Panc1 (cell line): ENCODE data around the gene RCL1. TPM values are rescaled to one million over a fixed set of nuclear protein-coding genes. Genes with fewer than 3 reads are reported as not detected.

Experiments
- ATAC-seq: fragments of 200-7000 bp; cut with Tn5 transposase; 2 replicates; pipeline ENCODE4 v1.9.1; 2020; ENCODE audit warnings: mild to moderate bottlenecking, moderate library complexity
- BruUV-seq: library from RNA; stranded (reverse); fragments of 400-500 nt; replicated peaks from 2 replicates; lab custom pipeline; 2021; lab: Mats Ljungman, UMichigan
- CTCF ChIA-PET: fragments of 300-600 bp; sonication (Branson Sonifier 250); formaldehyde crosslinking; loops from one replicate; lab custom pipeline; 2022; ENCODE audit warnings: antibody characterized with exemption; lab: Charles Lee
- POLR2A ChIA-PET: fragments of 300-600 bp; sonication (Branson Sonifier 250); formaldehyde crosslinking; loops from one replicate; lab custom pipeline; 2022; ENCODE audit warnings: antibody characterized with exemption; lab: Charles Lee
- DNase-seq: peaks from one replicate; pipeline ENCODE4 v3.0.0-alpha.2; 2010; ENCODE audit warnings: low read depth, low spot score
- H3K27ac ChIP-seq: 2 replicates; pipeline ENCODE4 v1.5.1; 2011; ENCODE audit warnings: mild to moderate bottlenecking, low read length, inconsistent platforms
- H3K27me3 ChIP-seq: fragments of 200-500 bp; sonication (Bioruptor generic); 2 replicates; pipeline ENCODE4 v1.6.0; 2014; ENCODE audit warnings: low read length, inconsistent platforms; ENCODE audit not compliant: control insufficient read depth, insufficient read depth
- H3K36me3 ChIP-seq: fragments of 200-500 bp; sonication (Bioruptor generic); 2 replicates; pipeline ENCODE4 v1.5.1; 2014; ENCODE audit warnings: inconsistent platforms, mild to moderate bottlenecking, low read length, moderate library complexity; ENCODE audit not compliant: control insufficient read depth, insufficient read depth
- H3K4me1 ChIP-seq: 2 replicates; pipeline ENCODE4 v1.5.1; 2011; ENCODE audit warnings: inconsistent platforms, mild to moderate bottlenecking, low read length, moderate library complexity; ENCODE audit not compliant: control insufficient read depth, insufficient read depth
- H3K4me3 ChIP-seq, 2 experiments: 2 replicates each; pipeline ENCODE4 v1.5.1; 2011 to 2012; ENCODE audit warnings: low read depth in 2 of 2, low read length in 2 of 2, mild to moderate bottlenecking in 2 of 2, inconsistent platforms in 1 of 2, moderate library complexity in 1 of 2
- H3K9me3 ChIP-seq: fragments of 200-500 bp; sonication (Bioruptor generic); 2 replicates; pipeline ENCODE4 v1.5.1; 2014; ENCODE audit warnings: low read depth, mild to moderate bottlenecking, inconsistent platforms, low read length, moderate library complexity; ENCODE audit not compliant: control insufficient read depth, insufficient read depth
- CTCF ChIP-seq: fragments of 450-650 bp; IDR thresholded peaks from 2 replicates; pipeline ENCODE4 v1.5.1; 2017; ENCODE audit warnings: mild to moderate bottlenecking
- POLR2AphosphoS5 ChIP-seq: IDR thresholded peaks from 2 replicates; pipeline ENCODE4 v1.6.1; 2012; ENCODE audit warnings: mild to moderate bottlenecking, low read depth, low read length, moderate library complexity
- SIN3A ChIP-seq: IDR thresholded peaks from 2 replicates; pipeline ENCODE4 v1.6.1; 2012; ENCODE audit warnings: low read depth, mild to moderate bottlenecking, low read length, moderate library complexity, borderline replicate concordance; ENCODE audit not compliant: insufficient read depth
- TCF7L2 ChIP-seq: IDR thresholded peaks from 2 replicates; pipeline ENCODE4 v1.6.1; 2011; ENCODE audit warnings: mild to moderate bottlenecking, low read depth, low read length, inconsistent platforms
- in situ Hi-C: cut with HindIII; loops from 2 replicates; pipeline ENCODE4 v1.10.0; 2016; ENCODE audit warnings: low sequenced_read_pairs, low pct_unique_long_range_greater_than_20kb
- intact Hi-C: fragments of 100-400 bp; cut with micrococcal nuclease; formaldehyde crosslinking; loops from one replicate; pipeline ENCODE4 v1.10.0; 2022; ENCODE audit not compliant: unreplicated experiment
- total RNA-seq: library from RNA; stranded (reverse); gene quantifications from one replicate; pipeline ENCODE4 v1.2.1, GENCODE V29; 2021; ENCODE audit not compliant: unreplicated experiment
- TF ChIP-seq, protein P1 (sequence below), 2 experiments: IDR thresholded peaks; 2 replicates each; pipeline ENCODE4 v1.6.1; 2011 to 2012; ENCODE audit warnings: low read depth in 2 of 2, control low read depth in 1 of 2, low read length in 1 of 2, mild to moderate bottlenecking in 1 of 2, moderate library complexity in 1 of 2; ENCODE audit not compliant: insufficient read depth in 1 of 2

The RCL1 gene
- total RNA-seq, 1 experiment from 2014 or later, result 11.2 TPM

DNA sequence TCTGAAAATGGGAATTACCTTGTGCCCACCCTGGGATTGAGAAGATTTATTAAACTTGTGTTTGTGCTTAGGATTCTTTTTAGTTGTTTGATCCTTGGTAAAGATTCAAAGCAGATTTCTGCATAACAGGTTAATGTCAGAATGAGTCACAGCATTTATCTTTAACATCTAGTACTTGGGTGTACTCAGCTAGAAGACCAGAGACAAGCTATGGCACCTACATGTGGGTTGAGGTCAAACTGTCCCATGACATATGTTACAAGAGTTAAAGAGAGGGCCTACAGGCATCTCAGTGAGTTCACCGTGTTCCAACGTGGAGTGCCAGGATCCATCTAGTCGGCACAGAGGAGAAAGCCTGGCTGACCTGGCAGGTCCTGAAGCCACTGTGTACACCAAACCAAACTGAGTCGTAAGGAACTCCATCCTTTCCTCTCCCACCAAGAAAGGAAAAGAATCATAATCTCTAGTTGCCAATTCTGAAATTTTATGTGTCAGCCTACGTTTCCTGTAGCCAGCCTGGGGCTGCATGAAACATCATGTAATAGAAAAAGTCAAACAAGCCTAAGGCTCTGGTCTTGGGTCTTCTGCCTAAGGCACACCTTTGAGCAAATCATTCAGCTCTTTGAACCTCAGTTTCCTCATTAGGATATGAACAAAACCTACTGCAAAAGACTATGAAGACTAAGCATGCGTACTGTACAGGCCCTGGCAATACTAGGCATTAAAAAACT lies 73.7 kb downstream of the RCL1 start:
- TF ChIP-seq POLR2AphosphoS5, result no peak
- no peak for TF ChIP-seq SIN3A
- no TSS peak for BruUV-seq
- no peak overlapping the region for H3K27ac ChIP-seq
- intact Hi-C loops (no loop called here), in situ Hi-C loops (no loop called here)
- no peaks in the 10 kb centered on the region for H3K9me3 ChIP-seq
- no peaks in the 10 kb centered on the region for H3K4me1 ChIP-seq
- POLR2A ChIA-PET, result no interaction called here
- H3K36me3 ChIP-seq, result no peaks in the 10 kb centered on the region
- ATAC-seq, result no peak
- no peak overlapping the region for H3K4me3 ChIP-seq
- no peak for DNase-seq
- H3K27me3 ChIP-seq, result no peaks in the 10 kb centered on the region
- CTCF ChIA-PET, result no interaction called here

- DNase-seq, result no peak
- Histone ChIP-seq H3K4me1 (no peaks in the 10 kb centered on the region), H3K9me3 (no peaks in the 10 kb centered on the region), H3K4me3 (no peak overlapping the region), H3K36me3 (no peaks in the 10 kb centered on the region), H3K27ac (no peak overlapping the region), H3K27me3 (no peaks in the 10 kb centered on the region)
- BruUV-seq, result no TSS peak
- intact Hi-C loops, result no loop called here
- ChIA-PET CTCF (no interaction called here), POLR2A (no interaction called here)
- in situ Hi-C loops, result no loop called here
- TF ChIP-seq SIN3A (no peak), POLR2AphosphoS5 (no peak), TCF7L2 (no peak), CTCF (no peak)
- TF ChIP-seq, protein P1, sequence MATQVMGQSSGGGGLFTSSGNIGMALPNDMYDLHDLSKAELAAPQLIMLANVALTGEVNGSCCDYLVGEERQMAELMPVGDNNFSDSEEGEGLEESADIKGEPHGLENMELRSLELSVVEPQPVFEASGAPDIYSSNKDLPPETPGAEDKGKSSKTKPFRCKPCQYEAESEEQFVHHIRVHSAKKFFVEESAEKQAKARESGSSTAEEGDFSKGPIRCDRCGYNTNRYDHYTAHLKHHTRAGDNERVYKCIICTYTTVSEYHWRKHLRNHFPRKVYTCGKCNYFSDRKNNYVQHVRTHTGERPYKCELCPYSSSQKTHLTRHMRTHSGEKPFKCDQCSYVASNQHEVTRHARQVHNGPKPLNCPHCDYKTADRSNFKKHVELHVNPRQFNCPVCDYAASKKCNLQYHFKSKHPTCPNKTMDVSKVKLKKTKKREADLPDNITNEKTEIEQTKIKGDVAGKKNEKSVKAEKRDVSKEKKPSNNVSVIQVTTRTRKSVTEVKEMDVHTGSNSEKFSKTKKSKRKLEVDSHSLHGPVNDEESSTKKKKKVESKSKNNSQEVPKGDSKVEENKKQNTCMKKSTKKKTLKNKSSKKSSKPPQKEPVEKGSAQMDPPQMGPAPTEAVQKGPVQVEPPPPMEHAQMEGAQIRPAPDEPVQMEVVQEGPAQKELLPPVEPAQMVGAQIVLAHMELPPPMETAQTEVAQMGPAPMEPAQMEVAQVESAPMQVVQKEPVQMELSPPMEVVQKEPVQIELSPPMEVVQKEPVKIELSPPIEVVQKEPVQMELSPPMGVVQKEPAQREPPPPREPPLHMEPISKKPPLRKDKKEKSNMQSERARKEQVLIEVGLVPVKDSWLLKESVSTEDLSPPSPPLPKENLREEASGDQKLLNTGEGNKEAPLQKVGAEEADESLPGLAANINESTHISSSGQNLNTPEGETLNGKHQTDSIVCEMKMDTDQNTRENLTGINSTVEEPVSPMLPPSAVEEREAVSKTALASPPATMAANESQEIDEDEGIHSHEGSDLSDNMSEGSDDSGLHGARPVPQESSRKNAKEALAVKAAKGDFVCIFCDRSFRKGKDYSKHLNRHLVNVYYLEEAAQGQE (IDR thresholded peaks at IDR 0.05; ENCODE audit: insufficient read depth in 1 of 2, low read depth in 2 of 2, low read length in 1 of 2), result no peak
- no peak for ATAC-seq
These were observed 80.3 kb downstream of the RCL1 start for GRCh38 chr9:4873066-4873465.

GRCh38 chr9:4875559-4875958 lies 82.8 kb downstream of the RCL1 start:
- intact Hi-C loops (no loop called here), in situ Hi-C loops (no loop called here)
- no peaks in the 10 kb centered on the region for H3K9me3 ChIP-seq
- no peak overlapping the region for H3K27ac ChIP-seq
- no peak overlapping the region for H3K4me3 ChIP-seq
- TF ChIP-seq POLR2AphosphoS5 (no peak), TCF7L2 (no peak), SIN3A (no peak), CTCF (no peak)
- TF ChIP-seq, protein P1 (IDR thresholded peaks at IDR 0.05; ENCODE audit: insufficient read depth in 1 of 2, low read depth in 2 of 2, low read length in 1 of 2), result no peak
- no peaks in the 10 kb centered on the region for H3K4me1 ChIP-seq
- H3K36me3 ChIP-seq, result no peaks in the 10 kb centered on the region
- H3K27me3 ChIP-seq, result no peaks in the 10 kb centered on the region
- CTCF ChIA-PET, result no interaction called here
- DNase-seq, result no peak
- no peak for ATAC-seq
- POLR2A ChIA-PET, result no interaction called here
- BruUV-seq, result no TSS peak
